Gastroesophageal sphincter (tissue), 3 donors: ENCODE measurements around the gene ZBTB46.

Experiments
- CTCF ChIP-seq, 4 experiments: fragments of 200-600 bp in 2 of 4; fragments of 450-650 bp in 2 of 4; sonication (generic) in 1 of 4; IDR thresholded peaks; one replicate each; pipeline ENCODE4 v1.5.1; 2017 to 2019; ENCODE audit warnings: antibody characterized with exemption in 4 of 4, mild to moderate bottlenecking in 2 of 4, moderate library complexity in 2 of 4
- EP300 ChIP-seq: sonication (generic); formaldehyde crosslinking; IDR thresholded peaks from one replicate; pipeline ENCODE4 v1.6.1; 2017; ENCODE audit warnings: antibody characterized with exemption, mild to moderate bottlenecking
- POLR2A ChIP-seq, 2 donors: fragments of 450-650 bp; IDR thresholded peaks; one replicate each; pipeline ENCODE4 v1.6.1; 2017; ENCODE audit warnings: antibody characterized with exemption in 2 of 2, mild to moderate bottlenecking in 2 of 2, moderate library complexity in 1 of 2
- POLR2AphosphoS5 ChIP-seq: sonication (generic); formaldehyde crosslinking; IDR thresholded peaks from one replicate; pipeline ENCODE4 v1.6.1; 2017; ENCODE audit warnings: antibody characterized with exemption

- TF ChIP-seq EP300: no peak
- no peak for TF ChIP-seq POLR2A (IDR thresholded peaks at IDR 0.05)
- TF ChIP-seq CTCF (IDR thresholded peaks at IDR 0.05): no peak
- TF ChIP-seq POLR2AphosphoS5: no peak
Observed at GRCh38 chr20:63783970-63784369, 47.1 kb downstream of the ZBTB46 start.
